Heart left ventricle (tissue), 13 donors: ENCODE results near the gene SMC6.

Experiments used
- CTCF ChIP-seq, 12 donors: fragments of 200-600 bp; sonication (generic) in 4 of 12; IDR thresholded peaks; one replicate each; pipeline versions ENCODE4 v1.5.0 to v1.8.0; 2018 to 2022; ENCODE audit warnings: antibody characterized with exemption in 12 of 12, mild to moderate bottlenecking in 5 of 12
- POLR2A ChIP-seq, 2 donors: fragments of 450-650 bp; IDR thresholded peaks; one replicate each; pipeline ENCODE4 v1.6.1; 2017; ENCODE audit warnings: antibody characterized with exemption in 2 of 2, mild to moderate bottlenecking in 2 of 2, moderate library complexity in 2 of 2
- donor health status: ischemic (EF 13 %, LVEDD 7.1; RV severe dilation, severe dysfunction).
- donor health status: DM: no; HTN: yes; CAD: no.
- donor health status: DM: no; HTN: no; CAD: no.
- donor health status: ischemic (EF 25% LVEDD 6.9; RV normal size, moderate dysfunction).
- donor health status: ischemic (EF 25% LVEDD 5.7; RV mildly dilated, moderate dysfunction).
- donor health status: ischemic (EF 35%, LVEDD 5.7; RV mildly dilated, moderate dysfunction).
- donor health status: nonischemic (EF 11% LVEDD 7.7; RV severe dilation, severe dysfunction).
- donor health status: DM: yes; HTN: yes; CAD: no.
- donor health status: PGD.
- donor health status: ischemic (EF 29% LVEDD 5.4; RV normal size, mild dysfunction).
- donor health status: nonischemic (EF 23%, LVEDD 6.1; RV moderate dilation, normal function).

GRCh38 chr2:17646081-17646554 is 107.5 kb downstream of the SMC6 start:
- no peak for TF ChIP-seq POLR2A (IDR thresholded peaks at IDR 0.05)
- peak; percentile 72 to 91 (median 86) for TF ChIP-seq CTCF (IDR thresholded peaks at IDR 0.05)
